ENCODE measurements around the gene ERI3. TPM values are rescaled to one million over a fixed set of nuclear protein-coding genes. Genes with fewer than 3 reads are reported as not detected.

Gene ERI3
- total and polyA plus RNA-seq, 2 donors (not counting 3 experiments of a cell fraction or from before 2014, with no cell fraction given), result 45.3 to 94.0 TPM

DNA sequence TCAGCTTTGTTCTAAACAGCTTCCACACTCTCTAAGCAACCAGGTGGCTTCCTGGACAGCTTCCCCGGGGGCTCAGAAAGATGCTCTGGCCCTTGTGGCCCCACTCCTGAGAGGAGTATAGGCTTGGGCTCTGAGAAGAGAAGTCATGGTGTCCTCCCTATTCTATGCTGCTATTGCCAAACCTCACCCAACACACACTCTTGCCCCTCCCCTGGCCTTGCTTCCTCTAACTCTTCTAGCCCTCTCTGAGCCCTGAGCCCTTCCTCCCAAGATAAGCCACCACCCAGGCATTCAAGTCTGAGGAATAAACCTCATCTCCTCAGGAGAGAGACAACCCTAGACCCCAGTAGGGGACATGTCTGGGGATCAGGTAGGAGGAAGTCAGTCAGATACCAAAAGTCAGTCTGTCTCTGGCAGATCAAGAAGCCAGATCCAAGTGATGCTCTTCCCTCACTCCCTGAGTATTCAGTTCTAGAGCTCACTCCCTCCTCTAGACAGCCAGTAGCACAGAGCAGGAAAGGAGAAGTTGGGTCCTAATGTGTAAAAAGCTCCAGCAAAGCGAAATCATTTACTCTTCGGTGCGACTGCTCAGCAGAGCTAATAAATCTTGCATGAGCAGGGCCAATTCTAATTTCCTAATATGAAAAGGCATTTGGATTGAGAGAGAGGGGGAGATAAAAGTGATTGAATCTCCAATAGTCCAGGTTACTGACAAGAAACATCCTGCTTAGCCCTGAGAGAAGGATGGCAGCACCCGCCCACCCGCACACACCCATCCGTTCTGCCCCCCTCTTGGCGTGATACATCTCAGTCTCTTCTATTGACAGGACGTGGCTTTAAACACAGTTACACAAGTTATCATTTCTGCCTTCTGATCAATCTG lies 91.2 kb downstream of the ERI3 start:
- no peak for FAIRE-seq
- POLR2A ChIA-PET, result no interaction called here
- H3K9me3 ChIP-seq (replicated peaks; ENCODE audit: control insufficient read depth, insufficient read depth, low read length), result no peaks in the 10 kb centered on the region
- CTCF ChIA-PET, result no interaction called here
- intact Hi-C loops (cut with micrococcal nuclease), result no loop called here
- H3K79me2 ChIP-seq (ENCODE audit: control insufficient read depth, insufficient read depth, low read length), result no peaks in the 10 kb centered on the region
- no peak for DNase-seq (ENCODE audit: low read depth, low spot score)
- H3K9ac ChIP-seq (replicated peaks; ENCODE audit: extremely low read depth, insufficient read depth, low read length), result no peak overlapping the region
- H2AFZ ChIP-seq (ENCODE audit: low read depth, low read length), result no peak overlapping the region
- H3K9me1 ChIP-seq (replicated peaks; ENCODE audit: control insufficient read depth, extremely low read depth, insufficient read depth, low read length), result no peaks in the 10 kb centered on the region
- H3K36me3 ChIP-seq (ENCODE audit: control insufficient read depth in 2 of 2, extremely low read depth in 1 of 2, insufficient read depth in 2 of 2, low read length in 2 of 2), result no peaks in the 10 kb centered on the region
- H4K20me1 ChIP-seq (replicated peaks; ENCODE audit: control insufficient read depth, extremely low read depth, insufficient read depth, low read length), result no peaks in the 10 kb centered on the region
- H3K4me2 ChIP-seq (ENCODE audit: insufficient read depth, low read length), result no peak overlapping the region
- dilution Hi-C loops (cut with MboI; ENCODE audit: extremely low pct_ligation_motif_present, low sequenced_read_pairs), result no loop called here
- no peaks in the 10 kb centered on the region for H3K4me1 ChIP-seq (ENCODE audit: control insufficient read depth, extremely low read depth, insufficient read depth, low read length)
- no TSS peak for BruUV-seq (replicated peaks)
- no peak overlapping the region for H3K27ac ChIP-seq (ENCODE audit: insufficient read depth, low read depth, low read length)
- no peak overlapping the region for H3K4me3 ChIP-seq (replicated peaks in 1 of 3; ENCODE audit: insufficient read depth in 1 of 3, low read depth in 1 of 3, low read length in 3 of 3)
- TF ChIP-seq JUN (IDR thresholded peaks at IDR 0.05; ENCODE audit: borderline replicate concordance, insufficient read depth, insufficient read length, low read depth), result no peak
- no peaks in the 10 kb centered on the region for H3K27me3 ChIP-seq (ENCODE audit: control insufficient read depth in 2 of 2, insufficient read depth in 2 of 2, low read length in 2 of 2)

DNA sequence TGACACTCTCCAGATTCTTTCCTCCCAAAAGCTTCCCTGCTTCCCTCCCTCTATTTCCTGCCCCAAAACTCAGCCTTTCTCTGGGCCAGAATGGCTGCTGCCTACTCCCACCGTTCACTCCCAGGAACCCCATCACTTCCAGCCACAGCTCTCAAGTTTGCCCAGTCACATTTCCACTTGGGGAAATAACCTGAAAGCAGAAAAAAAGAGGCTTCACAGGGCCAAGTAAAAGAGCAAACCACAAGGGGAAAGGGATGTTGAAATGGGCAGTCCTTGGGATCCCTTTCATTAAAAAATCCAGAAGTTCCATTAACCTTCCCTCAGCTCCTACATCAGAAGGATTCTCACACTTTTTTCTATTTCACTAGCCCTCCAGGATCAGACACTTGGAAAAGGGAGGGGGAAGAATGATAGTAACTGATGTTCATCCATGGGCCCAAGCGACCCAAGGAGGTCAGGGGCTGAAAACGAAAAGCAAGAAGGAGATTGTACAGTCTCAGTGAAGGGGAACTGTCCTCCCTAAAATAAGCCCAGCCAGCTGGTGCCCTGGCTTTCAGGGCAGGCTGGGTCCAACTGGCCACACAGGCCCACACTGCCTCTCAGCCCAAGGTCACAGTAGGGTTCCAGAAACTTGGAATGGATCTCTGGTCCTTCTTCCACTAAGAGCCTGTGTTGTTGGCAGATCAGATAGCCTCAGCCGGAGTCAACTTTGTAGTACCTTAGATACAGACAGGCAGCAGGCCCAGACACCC lies 92.1 kb downstream of the ERI3 start:
- CTCF ChIA-PET, result no interaction called here
- no TSS peak for BruUV-seq (replicated peaks)
- intact Hi-C loops (cut with micrococcal nuclease) (no loop called here), dilution Hi-C loops (cut with MboI; ENCODE audit: extremely low pct_ligation_motif_present, low sequenced_read_pairs) (no loop called here)
- Histone ChIP-seq H3K4me2 (ENCODE audit: insufficient read depth, low read length) (no peak overlapping the region), H3K4me3 (replicated peaks in 1 of 3; ENCODE audit: insufficient read depth in 1 of 3, low read depth in 1 of 3, low read length in 3 of 3) (no peak overlapping the region), H3K4me1 (ENCODE audit: control insufficient read depth, extremely low read depth, insufficient read depth, low read length) (no peaks in the 10 kb centered on the region), H3K9ac (replicated peaks; ENCODE audit: extremely low read depth, insufficient read depth, low read length) (no peak overlapping the region), H4K20me1 (replicated peaks; ENCODE audit: control insufficient read depth, extremely low read depth, insufficient read depth, low read length) (no peaks in the 10 kb centered on the region), H3K9me3 (replicated peaks; ENCODE audit: control insufficient read depth, insufficient read depth, low read length) (no peaks in the 10 kb centered on the region), H2AFZ (ENCODE audit: low read depth, low read length) (no peak overlapping the region), H3K27me3 (ENCODE audit: control insufficient read depth in 2 of 2, insufficient read depth in 2 of 2, low read length in 2 of 2) (no peaks in the 10 kb centered on the region), H3K79me2 (ENCODE audit: control insufficient read depth, insufficient read depth, low read length) (no peaks in the 10 kb centered on the region), H3K9me1 (replicated peaks; ENCODE audit: control insufficient read depth, extremely low read depth, insufficient read depth, low read length) (no peaks in the 10 kb centered on the region), H3K27ac (ENCODE audit: insufficient read depth, low read depth, low read length) (no peak overlapping the region), H3K36me3 (ENCODE audit: control insufficient read depth in 2 of 2, extremely low read depth in 1 of 2, insufficient read depth in 2 of 2, low read length in 2 of 2) (no peaks in the 10 kb centered on the region)
- no peak for DNase-seq (ENCODE audit: low read depth, low spot score)
- POLR2A ChIA-PET, result no interaction called here
- TF ChIP-seq POLR2AphosphoS5 (IDR thresholded peaks at IDR 0.05; ENCODE audit: insufficient read depth, low read depth, low read length) (no peak), GATA2 (IDR thresholded peaks at IDR 0.05; ENCODE audit: insufficient read depth, insufficient read length, low read depth, low read length) (no peak), POLR2A (IDR thresholded peaks at IDR 0.05; ENCODE audit: low read depth, low read length) (no peak), CTCF (IDR thresholded peaks at IDR 0.05; ENCODE audit: extremely low read depth in 1 of 2, insufficient read depth in 1 of 2, low read depth in 1 of 2, low read length in 2 of 2) (no peak), EZH2 (IDR thresholded peaks at IDR 0.05; ENCODE audit: borderline replicate concordance, low read depth, low read length, severe bottlenecking) (no peak)
- TF ChIP-seq, protein P1, sequence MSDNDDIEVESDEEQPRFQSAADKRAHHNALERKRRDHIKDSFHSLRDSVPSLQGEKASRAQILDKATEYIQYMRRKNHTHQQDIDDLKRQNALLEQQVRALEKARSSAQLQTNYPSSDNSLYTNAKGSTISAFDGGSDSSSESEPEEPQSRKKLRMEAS (IDR thresholded peaks at IDR 0.05; ENCODE audit: insufficient read depth, insufficient read length), result no peak
- FAIRE-seq, result no peak

Data from endothelial cell of umbilical vein (primary cell).